MM.1S (cell line): Measurements from ENCODE around the gene GSTP1.

ENCODE experiments used
- DNase-seq: peaks from one replicate; pipeline ENCODE4 v3.0.0-alpha.2; 2015
- H2AFZ ChIP-seq: fragments of 300-600 bp; sonication (generic); 2 replicates; pipeline ENCODE4 v1.6.0; 2016; ENCODE audit warnings: antibody characterized with exemption, low read length
- H3F3A ChIP-seq: fragments of 300-600 bp; sonication (generic); 2 replicates; pipeline ENCODE4 v1.6.1; 2016; ENCODE audit warnings: mild to moderate bottlenecking, antibody characterized with exemption, low read length, moderate library complexity, mixed read lengths; ENCODE audit not compliant: insufficient read depth
- H3K27ac ChIP-seq: fragments of 300-600 bp; sonication (generic); 2 replicates; pipeline ENCODE4 v1.5.1; 2016; ENCODE audit warnings: mild to moderate bottlenecking, low read length
- H3K27me3 ChIP-seq: fragments of 300-600 bp; sonication (generic); replicated peaks from 2 replicates; pipeline ENCODE4 v1.6.0; 2016; ENCODE audit warnings: low read length; ENCODE audit not compliant: insufficient read depth
- H3K36me3 ChIP-seq: fragments of 300-600 bp; sonication (generic); replicated peaks from 2 replicates; pipeline ENCODE4 v1.6.1; 2016; ENCODE audit warnings: mild to moderate bottlenecking, low read length, mixed read lengths; ENCODE audit not compliant: insufficient read depth
- H3K4me1 ChIP-seq: fragments of 300-600 bp; sonication (generic); 2 replicates; pipeline ENCODE4 v1.6.1; 2016; ENCODE audit warnings: low read length, mixed read lengths
- H3K4me2 ChIP-seq: fragments of 300-600 bp; sonication (generic); 2 replicates; pipeline ENCODE4 v1.6.0; 2016; ENCODE audit warnings: low read depth, low read length
- H3K4me3 ChIP-seq: fragments of 300-600 bp; sonication (generic); 2 replicates; pipeline ENCODE4 v1.5.1; 2016; ENCODE audit warnings: low read length, mixed read lengths
- H3K79me2 ChIP-seq: fragments of 300-600 bp; sonication (generic); 2 replicates; pipeline ENCODE4 v1.6.1; 2016; ENCODE audit warnings: mixed run types, low read length, mixed read lengths
- H3K9ac ChIP-seq: fragments of 300-600 bp; sonication (generic); 2 replicates; pipeline ENCODE4 v1.6.1; 2016; ENCODE audit warnings: low read length, mixed read lengths
- H3K9me2 ChIP-seq: fragments of 300-600 bp; sonication (generic); replicated peaks from 2 replicates; pipeline ENCODE4 v1.6.1; 2016; ENCODE audit warnings: mild to moderate bottlenecking, low read length, mixed read lengths; ENCODE audit not compliant: insufficient read depth
- H3K9me3 ChIP-seq: fragments of 300-600 bp; sonication (generic); replicated peaks from 2 replicates; pipeline ENCODE4 v1.6.1; 2016; ENCODE audit warnings: mild to moderate bottlenecking, low read length, mixed read lengths; ENCODE audit not compliant: insufficient read depth
- H4K20me1 ChIP-seq: fragments of 300-600 bp; sonication (generic); 2 replicates; pipeline ENCODE4 v1.6.1; 2016; ENCODE audit warnings: mild to moderate bottlenecking, low read length, moderate library complexity, mixed read lengths; ENCODE audit not compliant: insufficient read depth
- CTCF ChIP-seq: fragments of 300-600 bp; sonication (generic); IDR thresholded peaks from 2 replicates; pipeline ENCODE4 v1.5.1; 2016; ENCODE audit warnings: antibody characterized with exemption, low read length, mixed read lengths
- EZH2 ChIP-seq: fragments of 300-600 bp; sonication (generic); optimal IDR thresholded peaks from 2 replicates; pipeline ENCODE3; 2017; ENCODE audit warnings: low read depth, mild to moderate bottlenecking, antibody characterized with exemption, low read length, mixed read lengths
- EZH2phosphoT487 ChIP-seq: fragments of 300-600 bp; sonication (generic); IDR thresholded peaks from 2 replicates; pipeline ENCODE4 v1.6.1; 2018; ENCODE audit warnings: antibody characterized with exemption, low read length

The GSTP1 gene

DNA sequence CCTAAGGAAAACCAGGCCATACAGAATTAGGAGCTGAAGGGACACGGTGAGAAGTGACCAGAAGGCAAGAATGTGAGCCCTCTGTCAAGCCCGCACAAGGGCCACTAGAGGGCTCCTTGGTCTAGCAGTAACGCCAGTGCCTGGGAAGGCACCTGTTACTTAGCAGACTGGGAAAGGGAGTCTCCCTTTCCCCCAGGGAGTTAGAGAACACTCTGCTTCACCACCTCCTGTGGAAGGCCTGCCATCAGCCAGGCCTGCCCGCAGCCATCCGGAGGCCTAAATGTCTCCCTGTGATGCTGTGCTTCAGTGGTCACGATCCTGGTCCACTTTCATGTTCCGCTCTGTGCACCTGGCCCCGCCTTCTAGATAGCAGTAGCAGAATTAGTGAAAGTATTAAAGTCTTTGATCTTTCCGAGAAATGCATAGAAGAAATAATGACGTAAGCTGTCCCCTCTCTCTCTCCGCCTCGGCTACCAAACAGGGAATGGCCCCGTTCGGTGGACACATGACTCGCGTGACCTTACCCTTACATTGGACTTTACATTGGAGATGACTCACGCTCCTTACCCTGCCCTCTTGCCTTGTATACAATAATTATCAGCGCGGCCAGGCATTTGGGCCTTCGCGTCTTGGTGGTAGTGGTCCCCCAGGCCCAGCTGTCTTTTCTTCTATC, 10.7 kb upstream of the GSTP1 start:
- H3K9me2 ChIP-seq = no peaks in the 10 kb centered on the region
- TF ChIP-seq EZH2 (no peak), CTCF (peak; percentile 63), EZH2phosphoT487 (no peak)
- no peak overlapping the region for H2AFZ ChIP-seq
- no peak overlapping the region for H3K27ac ChIP-seq
- no peaks in the 10 kb centered on the region for H3K4me1 ChIP-seq
- peaks cover 65% of the 10 kb centered on the region for H3K27me3 ChIP-seq
- H3K9ac ChIP-seq = no peak overlapping the region
- H3K36me3 ChIP-seq = no peaks in the 10 kb centered on the region
- H3F3A ChIP-seq = no peaks in the 10 kb centered on the region
- H4K20me1 ChIP-seq = no peaks in the 10 kb centered on the region
- H3K9me3 ChIP-seq = no peaks in the 10 kb centered on the region
- 0 out of 2 replicates have a peak overlapping the region, but pooled peaks have one; percentile 9 for H3K4me3 ChIP-seq
- DNase-seq = peak; percentile 63
- no peaks in the 10 kb centered on the region for H3K79me2 ChIP-seq
- H3K4me2 ChIP-seq = peak overlapping the region; percentile 63; the same call in 1 of the 2 replicates

DNA sequence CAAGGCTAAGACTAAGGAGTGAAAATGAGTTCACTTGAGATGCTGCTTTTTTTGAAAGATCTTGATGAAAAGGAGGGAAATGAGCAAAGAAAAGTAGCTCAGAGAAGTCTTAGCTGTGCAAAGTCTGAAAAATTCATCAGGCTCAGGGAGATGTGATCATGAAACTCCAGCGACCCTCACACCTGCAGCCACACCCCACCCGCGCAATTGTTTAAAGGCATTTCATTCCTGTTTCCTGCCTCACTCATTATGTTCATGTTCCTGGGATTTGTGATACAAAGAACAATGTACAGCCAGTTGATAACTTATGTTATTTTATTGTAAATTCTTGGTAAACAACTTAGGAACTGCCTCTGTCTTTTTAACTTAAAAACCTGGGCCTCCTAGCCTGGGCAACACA, 8.7 kb upstream of the GSTP1 start:
- H3K9ac ChIP-seq = no peak overlapping the region
- peaks cover 8% of the 10 kb centered on the region for H3K4me1 ChIP-seq
- H3K36me3 ChIP-seq = no peaks in the 10 kb centered on the region
- H3K9me2 ChIP-seq = no peaks in the 10 kb centered on the region
- no peak overlapping the region for H3K4me2 ChIP-seq
- H3K9me3 ChIP-seq = no peaks in the 10 kb centered on the region
- H3F3A ChIP-seq = no peaks in the 10 kb centered on the region
- H4K20me1 ChIP-seq = no peaks in the 10 kb centered on the region
- no peaks in the 10 kb centered on the region for H3K79me2 ChIP-seq
- H3K27me3 ChIP-seq = peaks cover 65% of the 10 kb centered on the region
- DNase-seq = no peak
- no peak overlapping the region for H2AFZ ChIP-seq
- no peak for TF ChIP-seq EZH2phosphoT487
- H3K27ac ChIP-seq = no peak overlapping the region
- no peak overlapping the region for H3K4me3 ChIP-seq

- H3K9me2 ChIP-seq = no peaks in the 10 kb centered on the region
- no peak overlapping the region for H3K4me2 ChIP-seq
- no peaks in the 10 kb centered on the region for H3K9me3 ChIP-seq
- no peak overlapping the region for H3K4me3 ChIP-seq
- H3K27ac ChIP-seq = no peak overlapping the region
- H3K9ac ChIP-seq = no peak overlapping the region
- H3F3A ChIP-seq = no peaks in the 10 kb centered on the region
- H3K4me1 ChIP-seq = peaks cover 8% of the 10 kb centered on the region
- H3K79me2 ChIP-seq = no peaks in the 10 kb centered on the region
- DNase-seq = no peak
- H4K20me1 ChIP-seq = no peaks in the 10 kb centered on the region
- no peaks in the 10 kb centered on the region for H3K36me3 ChIP-seq
- H3K27me3 ChIP-seq = peaks cover 54% of the 10 kb centered on the region
- H2AFZ ChIP-seq = no peak overlapping the region
- no peak for TF ChIP-seq EZH2
- TF ChIP-seq CTCF = peak; percentile 16
These were observed 6.7 kb upstream of the GSTP1 start for GRCh38 chr11:67576735-67577475.

- Histone ChIP-seq H3K79me2 (no peaks in the 10 kb centered on the region), H3K4me2 (no peak overlapping the region), H4K20me1 (no peaks in the 10 kb centered on the region), H3K27me3 (peaks cover 50% of the 10 kb centered on the region), H3K9me3 (no peaks in the 10 kb centered on the region), H3K9ac (no peak overlapping the region), H2AFZ (no peak overlapping the region), H3K4me3 (no peak overlapping the region), H3K27ac (no peak overlapping the region), H3K9me2 (no peaks in the 10 kb centered on the region), H3F3A (no peaks in the 10 kb centered on the region; the same call in 1 of the 2 replicates), H3K36me3 (no peaks in the 10 kb centered on the region), H3K4me1 (peaks cover 14% of the 10 kb centered on the region)
- DNase-seq = no peak
- TF ChIP-seq CTCF (no peak), EZH2 (no peak), EZH2phosphoT487 (no peak)
These were observed 5.7 kb upstream of the GSTP1 start for GRCh38 chr11:67577951-67578350.
